NCI-H774 (cell line): ENCODE measurements around the gene SKI.

Experiments used
- DNase-seq: peaks from one replicate; lab custom pipeline; 2025; lab: John Stamatoyannopoulos, UW

The SKI gene

GRCh38 chr1:2339206-2340085, 111.3 kb downstream of the SKI start:
- DNase-seq: no peak

- DNase-seq: no peak
Observed at GRCh38 chr1:2340086-2340917, 112.2 kb downstream of the SKI start.

GRCh38 chr1:2340918-2341254, 112.8 kb downstream of the SKI start:
- DNase-seq: no peak

- no peak for DNase-seq
Observed at GRCh38 chr1:2341706-2342383, 113.7 kb downstream of the SKI start.

- no peak for DNase-seq
Observed at GRCh38 chr1:2342384-2343022, 114.4 kb downstream of the SKI start.

GRCh38 chr1:2343023-2343935, 115.2 kb downstream of the SKI start:
- DNase-seq: no peak

- no peak for DNase-seq
Observed at GRCh38 chr1:2344121-2344681, 116.1 kb downstream of the SKI start.

GRCh38 chr1:2344744-2345296, 116.7 kb downstream of the SKI start:
- DNase-seq: no peak

- no peak for DNase-seq
Observed at GRCh38 chr1:2345297-2346075, 117.4 kb downstream of the SKI start.

GRCh38 chr1:2346691-2347408, 118.7 kb downstream of the SKI start:
- no peak for DNase-seq

GRCh38 chr1:2347409-2347785, 119.3 kb downstream of the SKI start:
- no peak for DNase-seq

GRCh38 chr1:2347896-2348295, 119.8 kb downstream of the SKI start:
- no peak for DNase-seq

- no peak for DNase-seq
Observed at GRCh38 chr1:2348346-2349325, 120.5 kb downstream of the SKI start.

GRCh38 chr1:2349806-2350205, 121.7 kb downstream of the SKI start:
- DNase-seq: no peak

- DNase-seq: no peak
Observed at GRCh38 chr1:2350501-2350900, 122.4 kb downstream of the SKI start.

- DNase-seq: no peak
Observed at GRCh38 chr1:2350911-2351655, 123.0 kb downstream of the SKI start.

- no peak for DNase-seq
Observed at GRCh38 chr1:2351723-2352122, 123.6 kb downstream of the SKI start.
